ENCODE measurements around the gene UCK1.

Gene UCK1

GRCh38 chr9:131565369-131565768 lies 34.3 kb upstream of the UCK1 start:
- H3F3A ChIP-seq (ENCODE audit: insufficient read depth, low read length), result no peaks in the 10 kb centered on the region
- TF ChIP-seq EZH2 (IDR thresholded peaks at IDR 0.05; ENCODE audit: borderline replicate concordance, low read length) (no peak), CTCF (IDR thresholded peaks at IDR 0.05; ENCODE audit: low read length) (no peak)

GRCh38 chr9:131562032-131562959 lies 31.2 kb upstream of the UCK1 start:
- Histone ChIP-seq H2AFZ (ENCODE audit: low read length) (no peak overlapping the region), H3K4me1 (ENCODE audit: insufficient read depth, low read length, severe bottlenecking) (no peaks in the 10 kb centered on the region), H3F3A (ENCODE audit: insufficient read depth, low read length) (no peaks in the 10 kb centered on the region), H3K79me2 (ENCODE audit: insufficient read depth, low read length) (no peaks in the 10 kb centered on the region), H3K27me3 (ENCODE audit: insufficient read depth, low read length) (no peaks in the 10 kb centered on the region), H3K27ac (ENCODE audit: low read depth, low read length, poor library complexity, severe bottlenecking) (no peak overlapping the region), H3K9me3 (ENCODE audit: low read length) (no peaks in the 10 kb centered on the region), H3K4me2 (ENCODE audit: low read length) (no peak overlapping the region), H3K36me3 (ENCODE audit: insufficient read depth, low read length) (no peaks in the 10 kb centered on the region), H3K4me3 (ENCODE audit: low read depth, low read length, poor library complexity, severe bottlenecking) (no peak overlapping the region), H3K9ac (ENCODE audit: low read length) (no peak overlapping the region), H4K20me1 (ENCODE audit: insufficient read depth, low read length) (no peaks in the 10 kb centered on the region), H3K9me2 (ENCODE audit: low read depth, low read length) (no peaks in the 10 kb centered on the region)
- TF ChIP-seq CTCF (IDR thresholded peaks at IDR 0.05; ENCODE audit: low read length) (no peak), EZH2 (IDR thresholded peaks at IDR 0.05; ENCODE audit: borderline replicate concordance, low read length) (no peak)

More at GRCh38 chr9:131565369-131565768, 34.3 kb upstream of the UCK1 start:
- Histone ChIP-seq H3K9me3 (ENCODE audit: low read length) (no peaks in the 10 kb centered on the region), H3K27ac (ENCODE audit: low read depth, low read length, poor library complexity, severe bottlenecking) (no peak overlapping the region), H3K4me1 (ENCODE audit: insufficient read depth, low read length, severe bottlenecking) (no peaks in the 10 kb centered on the region), H3K27me3 (ENCODE audit: insufficient read depth, low read length) (no peaks in the 10 kb centered on the region), H3K9me2 (ENCODE audit: low read depth, low read length) (no peaks in the 10 kb centered on the region), H3K4me2 (ENCODE audit: low read length) (no peak overlapping the region), H2AFZ (ENCODE audit: low read length) (no peak overlapping the region), H3K4me3 (ENCODE audit: low read depth, low read length, poor library complexity, severe bottlenecking) (no peak overlapping the region), H3K9ac (ENCODE audit: low read length) (no peak overlapping the region), H3K36me3 (ENCODE audit: insufficient read depth, low read length) (peaks cover 25% of the 10 kb centered on the region), H4K20me1 (ENCODE audit: insufficient read depth, low read length) (no peaks in the 10 kb centered on the region), H3K79me2 (ENCODE audit: insufficient read depth, low read length) (no peaks in the 10 kb centered on the region)

GRCh38 chr9:131559421-131560000 lies 28.4 kb upstream of the UCK1 start:
- Histone ChIP-seq H3K27me3 (ENCODE audit: insufficient read depth, low read length) (no peaks in the 10 kb centered on the region), H3K79me2 (ENCODE audit: insufficient read depth, low read length) (no peaks in the 10 kb centered on the region), H3K9me2 (ENCODE audit: low read depth, low read length) (no peaks in the 10 kb centered on the region), H3K9me3 (ENCODE audit: low read length) (no peaks in the 10 kb centered on the region), H3F3A (ENCODE audit: insufficient read depth, low read length) (no peaks in the 10 kb centered on the region), H2AFZ (ENCODE audit: low read length) (no peak overlapping the region), H3K27ac (ENCODE audit: low read depth, low read length, poor library complexity, severe bottlenecking) (no peak overlapping the region), H3K4me2 (ENCODE audit: low read length) (no peak overlapping the region), H3K9ac (ENCODE audit: low read length) (no peak overlapping the region), H3K36me3 (ENCODE audit: insufficient read depth, low read length) (no peaks in the 10 kb centered on the region), H4K20me1 (ENCODE audit: insufficient read depth, low read length) (no peaks in the 10 kb centered on the region), H3K4me3 (ENCODE audit: low read depth, low read length, poor library complexity, severe bottlenecking) (no peak overlapping the region), H3K4me1 (ENCODE audit: insufficient read depth, low read length, severe bottlenecking) (no peaks in the 10 kb centered on the region)
- TF ChIP-seq CTCF (IDR thresholded peaks at IDR 0.05; ENCODE audit: low read length), result no peak
- TF ChIP-seq EZH2 (IDR thresholded peaks at IDR 0.05; ENCODE audit: borderline replicate concordance, low read length), result no peak
